Fibroblast of lung (primary cell): Measurements from ENCODE around the gene ACO2. TPM values are rescaled to one million over a fixed set of nuclear protein-coding genes. Genes with fewer than 3 reads are reported as not detected.
A peak's percentile ranks its signal among the peaks of the same experiment; 100 is the strongest.

ENCODE experiments used
- DNase-seq, 2 donors: peaks; one replicate each; pipeline versions ENCODE4 v3.0.0 to v3.0.0-alpha.2; 2010; ENCODE audit warnings: low read depth in 2 of 2
- H2AFZ ChIP-seq: 2 replicates; pipeline ENCODE4 v1.5.1; 2012; ENCODE audit warnings: low read length, control low read depth, inconsistent platforms
- H3K27ac ChIP-seq: 2 replicates; pipeline ENCODE4 v1.5.1; 2011; ENCODE audit warnings: low read length, control low read depth; ENCODE audit not compliant: insufficient read depth
- H3K27me3 ChIP-seq: 2 replicates; pipeline ENCODE4 v1.5.1; 2011; ENCODE audit warnings: mild to moderate bottlenecking, low read length; ENCODE audit not compliant: control insufficient read depth, insufficient read depth
- H3K36me3 ChIP-seq: 2 replicates; pipeline ENCODE4 v1.5.1; 2011; ENCODE audit warnings: low read length; ENCODE audit not compliant: control insufficient read depth, insufficient read depth
- H3K4me1 ChIP-seq: 2 replicates; pipeline ENCODE4 v1.5.1; 2011; ENCODE audit warnings: low read length; ENCODE audit not compliant: control insufficient read depth, insufficient read depth; ENCODE audit errors: extremely low read depth
- H3K4me2 ChIP-seq: 2 replicates; pipeline ENCODE4 v1.5.1; 2011; ENCODE audit warnings: low read length, control low read depth; ENCODE audit not compliant: insufficient read depth; ENCODE audit errors: extremely low read depth
- H3K4me3 ChIP-seq, 4 experiments: fragments of 200-600 bp in 1 of 4; sonication (generic) in 1 of 4; replicated peaks in 1 of 4; 2 replicates each; pipeline ENCODE4 v1.5.1; 2011 to 2016; ENCODE audit warnings: low read length in 4 of 4, low read depth in 3 of 4, mild to moderate bottlenecking in 3 of 4, control low read depth in 2 of 4, inconsistent platforms in 1 of 4, mixed read lengths in 1 of 4; ENCODE audit not compliant: insufficient read depth in 1 of 4; ENCODE audit errors: control extremely low read depth in 1 of 4
- H3K79me2 ChIP-seq: 2 replicates; pipeline ENCODE4 v1.5.1; 2012; ENCODE audit warnings: mild to moderate bottlenecking, low read length, inconsistent platforms; ENCODE audit not compliant: control insufficient read depth, insufficient read depth
- H3K9ac ChIP-seq: 2 replicates; pipeline ENCODE4 v1.5.1; 2011; ENCODE audit warnings: mild to moderate bottlenecking, low read length, control low read depth; ENCODE audit not compliant: insufficient read depth
- H3K9me3 ChIP-seq: 2 replicates; pipeline ENCODE4 v1.5.1; 2012; ENCODE audit warnings: low read depth, low read length; ENCODE audit not compliant: control insufficient read depth, insufficient read depth
- H4K20me1 ChIP-seq: 2 replicates; pipeline ENCODE4 v1.5.1; 2011; ENCODE audit warnings: low read length; ENCODE audit not compliant: control insufficient read depth, insufficient read depth; ENCODE audit errors: extremely low read depth
- EZH2 ChIP-seq: IDR thresholded peaks from 2 replicates; pipeline ENCODE4 v1.5.1; 2012; ENCODE audit warnings: low read length, control low read depth, mild to moderate bottlenecking; ENCODE audit errors: missing control alignments
- polyA plus RNA-seq, 2 donors: library from polyadenylated mRNA; depleted of rRNA in 1 of 2; stranded (reverse) in 1 of 2; unstranded in 1 of 2; fragments of >200 nt; gene quantifications; 2 replicates each; pipeline ENCODE4 v1.2.1, GENCODE V29; 2011 to 2012; ENCODE audit warnings: missing spikeins in 1 of 2
- total RNA-seq: library from RNA; depleted of rRNA; stranded (reverse); fragments of >200 nt; gene quantifications from 2 replicates; pipeline ENCODE4 v1.2.1, GENCODE V29; 2014
- TF ChIP-seq, protein P1 (sequence below), 2 donors: IDR thresholded peaks in 1 of 2; conservative IDR thresholded peaks in 1 of 2; 1 replicate in 1 of 2; 2 replicates in 1 of 2; pipeline ENCODE4 v1.5.1; 2011 to 2012; ENCODE audit warnings: low read length in 2 of 2, control low read depth in 1 of 2, inconsistent platforms in 1 of 2, low read depth in 1 of 2, mild to moderate bottlenecking in 1 of 2

Gene ACO2
- total and polyA plus RNA-seq, 2 donors (not counting 1 experiment from before 2014, with no cell fraction given): 37.6 to 80.3 TPM

- H4K20me1 ChIP-seq: no peaks in the 10 kb centered on the region
- H3K79me2 ChIP-seq: peaks cover 30% of the 10 kb centered on the region
Observed at GRCh38 chr22:41488596-41489385, 19.9 kb downstream of the ACO2 start.

DNA sequence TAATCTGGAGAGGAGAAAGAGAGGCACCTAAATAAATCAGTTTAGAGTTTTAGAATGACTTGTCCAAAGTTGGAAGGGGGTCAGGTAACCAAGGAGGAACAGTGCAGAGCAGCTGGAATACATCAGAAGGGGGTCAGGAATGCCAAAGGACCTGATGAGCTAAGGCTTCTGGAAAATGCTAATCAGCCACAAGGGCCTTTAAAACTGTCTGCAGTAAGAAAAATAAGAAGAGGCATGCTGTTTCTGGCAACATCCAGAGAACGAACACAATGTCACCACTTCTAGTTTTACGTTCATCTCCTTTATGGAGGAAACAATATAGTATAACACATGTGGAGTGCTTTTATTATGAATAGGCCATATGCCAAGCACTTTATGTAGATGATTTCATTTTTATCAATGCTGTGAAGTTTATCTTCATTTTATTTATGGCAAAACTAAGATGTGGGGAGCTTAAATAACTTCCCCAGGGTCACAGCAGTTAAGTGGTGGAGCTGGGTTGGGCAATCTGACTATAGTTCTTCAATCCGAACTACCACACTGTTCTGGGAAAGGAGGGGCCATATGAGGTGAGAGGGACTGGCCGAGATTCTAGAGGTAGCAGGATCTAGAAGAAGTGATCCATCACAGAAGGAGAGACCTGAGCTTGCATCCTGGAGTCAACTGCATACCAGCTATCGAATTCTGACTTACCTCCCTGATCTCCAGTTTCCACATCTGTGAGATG lies 22.6 kb downstream of the ACO2 start:
- H3K27me3 ChIP-seq: no peaks in the 10 kb centered on the region
- no peaks in the 10 kb centered on the region for H4K20me1 ChIP-seq
- peaks cover 6% of the 10 kb centered on the region for H3K4me1 ChIP-seq
- H3K9me3 ChIP-seq: no peaks in the 10 kb centered on the region
- no peak overlapping the region for H3K9ac ChIP-seq
- peaks cover 18% of the 10 kb centered on the region for H3K79me2 ChIP-seq
- TF ChIP-seq, protein P1, sequence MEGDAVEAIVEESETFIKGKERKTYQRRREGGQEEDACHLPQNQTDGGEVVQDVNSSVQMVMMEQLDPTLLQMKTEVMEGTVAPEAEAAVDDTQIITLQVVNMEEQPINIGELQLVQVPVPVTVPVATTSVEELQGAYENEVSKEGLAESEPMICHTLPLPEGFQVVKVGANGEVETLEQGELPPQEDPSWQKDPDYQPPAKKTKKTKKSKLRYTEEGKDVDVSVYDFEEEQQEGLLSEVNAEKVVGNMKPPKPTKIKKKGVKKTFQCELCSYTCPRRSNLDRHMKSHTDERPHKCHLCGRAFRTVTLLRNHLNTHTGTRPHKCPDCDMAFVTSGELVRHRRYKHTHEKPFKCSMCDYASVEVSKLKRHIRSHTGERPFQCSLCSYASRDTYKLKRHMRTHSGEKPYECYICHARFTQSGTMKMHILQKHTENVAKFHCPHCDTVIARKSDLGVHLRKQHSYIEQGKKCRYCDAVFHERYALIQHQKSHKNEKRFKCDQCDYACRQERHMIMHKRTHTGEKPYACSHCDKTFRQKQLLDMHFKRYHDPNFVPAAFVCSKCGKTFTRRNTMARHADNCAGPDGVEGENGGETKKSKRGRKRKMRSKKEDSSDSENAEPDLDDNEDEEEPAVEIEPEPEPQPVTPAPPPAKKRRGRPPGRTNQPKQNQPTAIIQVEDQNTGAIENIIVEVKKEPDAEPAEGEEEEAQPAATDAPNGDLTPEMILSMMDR (conservative IDR thresholded peaks at IDR 0.05 in 1 of 2, IDR thresholded peaks at IDR 0.05 in 1 of 2; ENCODE audit: low read depth in 1 of 2, low read length in 2 of 2): no peak
- TF ChIP-seq EZH2: no peak
- no peak overlapping the region for H3K4me3 ChIP-seq
- no peak overlapping the region for H2AFZ ChIP-seq
- DNase-seq: peak; percentile 16 to 52
- H3K4me2 ChIP-seq: no peak overlapping the region
- no peaks in the 10 kb centered on the region for H3K36me3 ChIP-seq
- no peak overlapping the region for H3K27ac ChIP-seq

More at GRCh38 chr22:41488596-41489385, 19.9 kb downstream of the ACO2 start:
- Histone ChIP-seq H3K9me3 (no peaks in the 10 kb centered on the region), H3K4me1 (peaks cover 6% of the 10 kb centered on the region), H2AFZ (no peak overlapping the region), H3K4me2 (no peak overlapping the region), H3K27ac (no peak overlapping the region), H3K27me3 (no peaks in the 10 kb centered on the region), H3K36me3 (no peaks in the 10 kb centered on the region), H3K4me3 (no peak overlapping the region), H3K9ac (no peak overlapping the region)
- no peak for TF ChIP-seq EZH2
- TF ChIP-seq, protein P1 (conservative IDR thresholded peaks at IDR 0.05 in 1 of 2, IDR thresholded peaks at IDR 0.05 in 1 of 2; ENCODE audit: low read depth in 1 of 2, low read length in 2 of 2): no peak
- DNase-seq: no peak

DNA sequence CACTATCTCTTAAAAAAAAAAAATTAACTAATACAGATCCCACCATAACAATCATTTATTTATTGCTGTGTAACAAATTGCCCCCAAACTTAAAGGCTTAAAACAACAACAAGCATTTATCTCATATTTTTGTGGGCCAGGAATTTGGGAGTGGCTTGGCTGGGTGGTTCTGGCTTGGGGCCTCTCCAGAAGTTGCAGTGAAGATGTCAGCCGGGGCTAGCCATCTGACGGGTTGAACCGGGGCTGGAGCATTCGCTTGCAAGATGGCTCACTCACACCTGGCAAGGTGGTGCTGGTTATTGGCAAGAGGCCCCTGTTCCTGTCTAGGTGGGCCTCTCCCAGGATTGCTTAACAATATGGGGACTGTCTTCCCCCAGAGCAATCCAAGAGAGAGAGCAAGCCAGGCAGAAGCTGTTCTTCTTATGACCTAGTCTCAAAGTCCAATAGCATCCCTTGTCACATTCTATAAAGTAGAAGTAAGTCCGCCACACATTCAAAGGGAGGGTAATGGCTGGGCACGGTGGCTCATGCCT lies 29.5 kb downstream of the ACO2 start:
- Histone ChIP-seq H3K4me2 (no peak overlapping the region), H3K27ac (no peak overlapping the region), H3K79me2 (no peaks in the 10 kb centered on the region), H3K9me3 (no peaks in the 10 kb centered on the region), H2AFZ (no peak overlapping the region), H3K4me1 (no peaks in the 10 kb centered on the region), H3K9ac (no peak overlapping the region), H4K20me1 (no peaks in the 10 kb centered on the region), H3K36me3 (peaks cover 7% of the 10 kb centered on the region), H3K4me3 (no peak overlapping the region), H3K27me3 (no peaks in the 10 kb centered on the region)
- no peak for DNase-seq
- TF ChIP-seq, protein P1 (conservative IDR thresholded peaks at IDR 0.05 in 1 of 2, IDR thresholded peaks at IDR 0.05 in 1 of 2; ENCODE audit: low read depth in 1 of 2, low read length in 2 of 2): no peak
- TF ChIP-seq EZH2: no peak
